ENCODE results near the gene EDN2. TPM values are rescaled to one million over a fixed set of nuclear protein-coding genes. Genes with fewer than 3 reads are reported as not detected.

EDN2 gene
- total RNA-seq, 1 donor from 2014 or later: not detected

DNA sequence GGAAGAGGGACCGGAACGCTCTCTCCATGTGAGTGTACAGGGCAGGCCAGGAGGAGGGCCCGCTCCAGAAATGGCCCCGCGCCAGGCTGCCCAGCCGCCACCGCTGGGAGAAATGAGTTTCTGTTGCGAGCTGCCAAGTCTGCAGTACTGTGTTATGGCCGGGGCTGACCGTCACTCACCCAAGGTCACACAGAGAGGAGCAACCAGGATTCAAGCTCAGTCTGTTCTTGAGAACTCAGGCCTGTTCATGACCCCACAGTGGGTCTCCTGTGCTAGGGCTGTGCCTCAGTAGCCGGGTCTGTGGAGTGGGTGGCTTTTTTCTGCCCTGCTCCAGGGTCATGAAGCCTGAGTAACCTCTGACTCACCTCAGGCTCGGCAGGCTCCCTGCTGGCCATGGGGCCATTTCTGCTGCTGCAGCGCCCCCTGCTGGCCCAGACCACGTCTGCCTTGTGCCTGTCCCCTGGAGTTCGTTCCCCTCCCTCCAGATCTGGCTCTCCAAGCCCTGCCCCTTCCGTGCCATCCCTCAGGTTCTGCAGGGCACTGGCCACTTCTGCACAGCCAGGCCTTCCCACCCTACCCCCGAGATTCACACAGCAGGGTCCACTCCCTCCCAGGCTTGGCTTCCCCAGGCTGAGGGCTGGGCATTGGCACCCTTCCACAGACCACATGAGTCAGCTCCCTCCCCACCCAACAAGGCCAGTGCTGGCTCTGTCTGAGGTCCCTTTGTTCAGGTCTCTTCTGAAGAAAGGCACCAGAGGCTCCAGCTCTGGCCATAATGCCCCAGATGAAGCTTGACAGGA is 51.8 kb downstream of the EDN2 start:
- no peaks in the 10 kb centered on the region for H3K9me3 Mint-ChIP-seq (ENCODE audit: low read depth)
- TF ChIP-seq, protein P1, sequence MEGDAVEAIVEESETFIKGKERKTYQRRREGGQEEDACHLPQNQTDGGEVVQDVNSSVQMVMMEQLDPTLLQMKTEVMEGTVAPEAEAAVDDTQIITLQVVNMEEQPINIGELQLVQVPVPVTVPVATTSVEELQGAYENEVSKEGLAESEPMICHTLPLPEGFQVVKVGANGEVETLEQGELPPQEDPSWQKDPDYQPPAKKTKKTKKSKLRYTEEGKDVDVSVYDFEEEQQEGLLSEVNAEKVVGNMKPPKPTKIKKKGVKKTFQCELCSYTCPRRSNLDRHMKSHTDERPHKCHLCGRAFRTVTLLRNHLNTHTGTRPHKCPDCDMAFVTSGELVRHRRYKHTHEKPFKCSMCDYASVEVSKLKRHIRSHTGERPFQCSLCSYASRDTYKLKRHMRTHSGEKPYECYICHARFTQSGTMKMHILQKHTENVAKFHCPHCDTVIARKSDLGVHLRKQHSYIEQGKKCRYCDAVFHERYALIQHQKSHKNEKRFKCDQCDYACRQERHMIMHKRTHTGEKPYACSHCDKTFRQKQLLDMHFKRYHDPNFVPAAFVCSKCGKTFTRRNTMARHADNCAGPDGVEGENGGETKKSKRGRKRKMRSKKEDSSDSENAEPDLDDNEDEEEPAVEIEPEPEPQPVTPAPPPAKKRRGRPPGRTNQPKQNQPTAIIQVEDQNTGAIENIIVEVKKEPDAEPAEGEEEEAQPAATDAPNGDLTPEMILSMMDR (IDR thresholded peaks at IDR 0.05; ENCODE audit: unreplicated experiment): peak; percentile 97
- peaks cover 36% of the 10 kb centered on the region for H3K27me3 Mint-ChIP-seq
- DNase-seq (ENCODE audit: low spot score, unreplicated experiment): peak; percentile 83
- H3K36me3 Mint-ChIP-seq (ENCODE audit: insufficient read depth): no peaks in the 10 kb centered on the region
- H3K4me1 Mint-ChIP-seq (ENCODE audit: low read depth): no peaks in the 10 kb centered on the region
- no peak overlapping the region for H3K27ac Mint-ChIP-seq
- no peak overlapping the region for H3K4me3 Mint-ChIP-seq (ENCODE audit: low read depth)

DNA sequence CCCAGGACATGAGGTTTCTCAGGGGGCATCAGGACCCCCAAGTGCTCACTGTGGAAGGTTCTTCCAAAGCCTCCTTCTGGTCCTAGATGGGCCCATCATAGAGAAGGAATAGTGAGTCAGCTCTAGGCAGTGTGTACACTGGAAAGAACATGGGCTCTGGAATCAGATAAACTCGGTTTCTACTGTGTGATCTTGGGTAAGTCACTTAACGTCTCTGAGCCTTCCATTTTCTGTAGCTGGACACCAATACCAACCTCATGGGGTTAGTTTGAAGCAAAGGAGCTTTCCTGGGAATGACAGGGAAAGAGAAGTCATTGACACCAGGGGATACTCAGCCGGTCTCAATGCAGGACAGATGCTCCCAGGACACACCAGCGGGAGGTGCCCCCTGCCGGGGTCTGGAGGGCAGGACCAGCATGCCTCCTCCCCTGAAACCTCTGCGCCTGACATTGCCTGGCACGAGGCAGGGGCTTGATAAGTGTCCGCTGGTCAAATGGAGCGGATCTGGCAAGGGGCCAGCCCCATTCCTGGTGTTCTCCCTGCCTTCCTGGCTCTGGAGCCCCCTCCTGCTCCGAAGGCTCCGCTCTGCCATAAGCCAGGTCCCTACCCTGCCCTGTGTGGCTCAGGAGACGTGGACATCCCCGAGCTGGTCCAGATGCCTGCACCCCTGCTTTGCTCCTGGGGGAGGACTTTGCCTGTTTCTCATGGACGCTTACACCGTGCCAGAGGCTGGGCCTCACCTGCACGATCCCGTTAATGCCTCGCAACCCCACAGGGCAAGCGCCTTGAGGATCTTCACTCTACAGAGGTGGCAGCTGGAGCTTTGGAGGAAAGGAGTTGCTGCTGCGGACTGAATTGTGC is 52.8 kb downstream of the EDN2 start:
- H3K27me3 Mint-ChIP-seq: peaks cover 35% of the 10 kb centered on the region
- no peaks in the 10 kb centered on the region for H3K4me1 Mint-ChIP-seq (ENCODE audit: low read depth)
- H3K36me3 Mint-ChIP-seq (ENCODE audit: insufficient read depth): no peaks in the 10 kb centered on the region
- no peak overlapping the region for H3K27ac Mint-ChIP-seq
- DNase-seq (ENCODE audit: low spot score, unreplicated experiment): no peak
- no peaks in the 10 kb centered on the region for H3K9me3 Mint-ChIP-seq (ENCODE audit: low read depth)
- H3K4me3 Mint-ChIP-seq (ENCODE audit: low read depth): no peak overlapping the region
- TF ChIP-seq, protein P1 (IDR thresholded peaks at IDR 0.05; ENCODE audit: unreplicated experiment): no peak

DNA sequence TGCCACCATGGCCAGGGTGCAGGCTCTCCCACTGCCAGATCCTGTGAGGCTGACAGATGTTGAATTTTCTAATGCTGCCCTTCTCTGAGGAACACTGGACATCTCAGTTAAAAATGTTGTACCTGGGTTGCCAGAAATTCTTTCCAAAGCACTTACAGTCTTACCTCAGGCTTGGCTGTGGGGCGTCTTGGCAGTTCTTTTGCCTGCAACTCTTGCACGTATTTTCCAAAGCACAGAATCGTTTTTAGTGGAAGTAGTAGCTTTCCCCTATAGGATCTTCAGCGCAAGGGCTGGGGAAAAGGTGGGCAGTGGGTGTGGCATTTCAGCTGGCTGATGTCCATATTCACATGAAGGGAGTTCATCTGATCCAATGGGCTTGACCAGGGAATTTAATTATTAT is 53.9 kb downstream of the EDN2 start:
- no peak overlapping the region for H3K27ac Mint-ChIP-seq
- TF ChIP-seq, protein P1 (IDR thresholded peaks at IDR 0.05; ENCODE audit: unreplicated experiment): no peak
- no peaks in the 10 kb centered on the region for H3K36me3 Mint-ChIP-seq (ENCODE audit: insufficient read depth)
- no peak overlapping the region for H3K4me3 Mint-ChIP-seq (ENCODE audit: low read depth)
- peaks cover 32% of the 10 kb centered on the region for H3K27me3 Mint-ChIP-seq
- H3K9me3 Mint-ChIP-seq (ENCODE audit: low read depth): no peaks in the 10 kb centered on the region
- DNase-seq (ENCODE audit: low spot score, unreplicated experiment): no peak
- H3K4me1 Mint-ChIP-seq (ENCODE audit: low read depth): no peaks in the 10 kb centered on the region

DNA sequence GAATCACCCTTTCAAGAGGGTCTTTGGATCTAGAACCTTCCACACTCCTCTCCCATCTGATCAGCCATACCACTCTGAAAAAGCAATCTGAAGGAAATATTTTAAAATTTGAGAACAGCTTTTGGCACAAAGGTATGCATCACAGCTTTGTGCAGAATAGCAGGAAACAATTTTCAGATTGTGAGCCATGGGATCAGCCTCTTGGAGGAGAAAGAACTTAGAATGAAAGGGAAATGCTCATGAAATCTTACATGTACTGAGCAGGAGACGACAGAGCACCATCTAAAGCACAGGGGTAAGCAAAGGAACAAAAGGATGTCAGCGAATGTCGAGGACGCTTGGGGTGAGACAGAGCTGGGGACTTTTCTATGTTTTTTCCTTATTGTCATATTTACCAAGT is 54.4 kb downstream of the EDN2 start:
- Mint-ChIP-seq H3K27me3 (peaks cover 30% of the 10 kb centered on the region), H3K4me1 (ENCODE audit: low read depth) (no peaks in the 10 kb centered on the region)

DNA sequence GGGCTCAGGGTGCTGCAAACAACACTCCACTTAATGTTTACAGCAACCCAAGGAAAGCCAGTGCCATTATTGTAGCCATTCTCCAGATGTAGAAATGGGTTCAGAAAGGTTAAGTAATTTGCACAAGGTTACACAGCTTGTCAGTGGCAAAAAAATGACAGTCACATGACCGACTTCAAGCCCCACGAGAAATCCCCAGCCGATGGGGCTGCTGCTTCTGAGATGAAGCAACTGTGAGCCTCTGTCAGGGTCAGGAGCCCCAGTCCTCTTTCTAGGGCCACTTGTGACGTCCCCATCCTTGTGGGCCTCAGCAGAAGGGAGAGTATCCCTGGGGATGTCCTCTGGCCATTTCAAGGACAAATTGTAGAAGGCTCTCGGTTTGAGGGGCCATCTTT is 54.8 kb downstream of the EDN2 start:
- no peak overlapping the region for H3K4me3 Mint-ChIP-seq (ENCODE audit: low read depth)
- no peaks in the 10 kb centered on the region for H3K9me3 Mint-ChIP-seq (ENCODE audit: low read depth)
- no peaks in the 10 kb centered on the region for H3K4me1 Mint-ChIP-seq (ENCODE audit: low read depth)
- no peak for DNase-seq (ENCODE audit: low spot score, unreplicated experiment)
- H3K36me3 Mint-ChIP-seq (ENCODE audit: insufficient read depth): no peaks in the 10 kb centered on the region
- H3K27me3 Mint-ChIP-seq: peaks cover 26% of the 10 kb centered on the region
- no peak overlapping the region for H3K27ac Mint-ChIP-seq
- TF ChIP-seq, protein P1 (IDR thresholded peaks at IDR 0.05; ENCODE audit: unreplicated experiment): no peak

More for the DNA sequence above, 54.4 kb downstream of the EDN2 start:
- H3K4me3 Mint-ChIP-seq (ENCODE audit: low read depth): no peak overlapping the region
- TF ChIP-seq, protein P1 (IDR thresholded peaks at IDR 0.05; ENCODE audit: unreplicated experiment): no peak
- H3K27ac Mint-ChIP-seq: no peak overlapping the region
- no peak for DNase-seq (ENCODE audit: low spot score, unreplicated experiment)
- H3K36me3 Mint-ChIP-seq (ENCODE audit: insufficient read depth): no peaks in the 10 kb centered on the region
- H3K9me3 Mint-ChIP-seq (ENCODE audit: low read depth): no peaks in the 10 kb centered on the region

All from progenitor cell of endocrine pancreas (in vitro differentiated cells).